ENCODE data around the gene ALDH18A1. TPM values are rescaled to one million over a fixed set of nuclear protein-coding genes. Genes with fewer than 3 reads are reported as not detected.

The ALDH18A1 gene
- total and polyA plus RNA-seq, 4 donors, result 10.0 to 35.0 (median 25.2) TPM

GRCh38 chr10:95693668-95694534, 37.4 kb upstream of the ALDH18A1 start, which contains the start of gene TCTN3:
Gene TCTN3 (minus strand): TSS chr10:95693927. CDS start chr10:95693899, 28 bp downstream.
- peak; percentile 95 for DNase-seq (ENCODE audit: low spot score)
- under 1% methylated on average over 53 of the region's 53 CpGs for WGBS
- Histone ChIP-seq H3K36me3 (ENCODE audit: control insufficient read depth in 4 of 4, insufficient read depth in 3 of 4, low read depth in 1 of 4, low read length in 3 of 4) (peaks cover 0 to 9% (median 4%) of the 10 kb centered on the region in 4 donors), H3K9ac (ENCODE audit: low read depth in 1 of 2, low read length in 2 of 2) (peak within 1 kb of the TSS; percentile 84 to 87), H3K27ac (ENCODE audit: low read depth in 1 of 2, low read length in 2 of 2) (peak within 1 kb of the TSS; percentile 44 to 58), H3K27me3 (ENCODE audit: control insufficient read depth in 4 of 4, insufficient read depth in 4 of 4, low read length in 3 of 4) (no peaks in the 10 kb centered on the region), H3K4me1 (ENCODE audit: control insufficient read depth in 4 of 4, insufficient read depth in 4 of 4, low read length in 3 of 4) (peaks cover 3 to 15% (median 8%) of the 10 kb centered on the region in 4 donors), H3K9me3 (ENCODE audit: control insufficient read depth in 4 of 4, low read length in 3 of 4) (no peaks in the 10 kb centered on the region), H3K4me3 (ENCODE audit: low read depth in 1 of 3, low read length in 3 of 3) (peak within 1 kb of the TSS; percentile 68 to 87 (median 82))
- TF ChIP-seq NR2F2 (IDR thresholded peaks at IDR 0.05) (no peak), FOXA2 (IDR thresholded peaks at IDR 0.05) (no peak), JUND (IDR thresholded peaks at IDR 0.05) (peak in 1 of 2 donors; percentile 39), RXRA (IDR thresholded peaks at IDR 0.05) (peak; percentile 44 to 46), SP1 (IDR thresholded peaks at IDR 0.05) (peak; percentile 98), RAD21 (IDR thresholded peaks at IDR 0.05) (peak; percentile 97 to 99), YY1 (IDR thresholded peaks at IDR 0.05) (peak; percentile 64), TAF1 (conservative IDR thresholded peaks at IDR 0.05) (no peak), HNF4G (IDR thresholded peaks at IDR 0.05) (no peak), GABPA (IDR thresholded peaks at IDR 0.05 in 1 of 2, conservative IDR thresholded peaks at IDR 0.05 in 1 of 2) (peak; percentile 24 to 66), HNF4A (conservative IDR thresholded peaks at IDR 0.05) (peak in 1 of 2 donors; percentile 29), FOXA1 (IDR thresholded peaks at IDR 0.05) (no peak), REST (IDR thresholded peaks at IDR 0.05) (no peak), EGR1 (IDR thresholded peaks at IDR 0.05; ENCODE audit: low read depth in 2 of 2) (peak; percentile 90 to 95)
- TF ChIP-seq, protein P1, sequence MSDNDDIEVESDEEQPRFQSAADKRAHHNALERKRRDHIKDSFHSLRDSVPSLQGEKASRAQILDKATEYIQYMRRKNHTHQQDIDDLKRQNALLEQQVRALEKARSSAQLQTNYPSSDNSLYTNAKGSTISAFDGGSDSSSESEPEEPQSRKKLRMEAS (IDR thresholded peaks at IDR 0.05), result peak; percentile 89
- TF ChIP-seq, protein P2, sequence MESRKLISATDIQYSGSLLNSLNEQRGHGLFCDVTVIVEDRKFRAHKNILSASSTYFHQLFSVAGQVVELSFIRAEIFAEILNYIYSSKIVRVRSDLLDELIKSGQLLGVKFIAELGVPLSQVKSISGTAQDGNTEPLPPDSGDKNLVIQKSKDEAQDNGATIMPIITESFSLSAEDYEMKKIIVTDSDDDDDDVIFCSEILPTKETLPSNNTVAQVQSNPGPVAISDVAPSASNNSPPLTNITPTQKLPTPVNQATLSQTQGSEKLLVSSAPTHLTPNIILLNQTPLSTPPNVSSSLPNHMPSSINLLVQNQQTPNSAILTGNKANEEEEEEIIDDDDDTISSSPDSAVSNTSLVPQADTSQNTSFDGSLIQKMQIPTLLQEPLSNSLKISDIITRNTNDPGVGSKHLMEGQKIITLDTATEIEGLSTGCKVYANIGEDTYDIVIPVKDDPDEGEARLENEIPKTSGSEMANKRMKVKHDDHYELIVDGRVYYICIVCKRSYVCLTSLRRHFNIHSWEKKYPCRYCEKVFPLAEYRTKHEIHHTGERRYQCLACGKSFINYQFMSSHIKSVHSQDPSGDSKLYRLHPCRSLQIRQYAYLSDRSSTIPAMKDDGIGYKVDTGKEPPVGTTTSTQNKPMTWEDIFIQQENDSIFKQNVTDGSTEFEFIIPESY (IDR thresholded peaks at IDR 0.05), result no peak
- TF ChIP-seq, protein P3, sequence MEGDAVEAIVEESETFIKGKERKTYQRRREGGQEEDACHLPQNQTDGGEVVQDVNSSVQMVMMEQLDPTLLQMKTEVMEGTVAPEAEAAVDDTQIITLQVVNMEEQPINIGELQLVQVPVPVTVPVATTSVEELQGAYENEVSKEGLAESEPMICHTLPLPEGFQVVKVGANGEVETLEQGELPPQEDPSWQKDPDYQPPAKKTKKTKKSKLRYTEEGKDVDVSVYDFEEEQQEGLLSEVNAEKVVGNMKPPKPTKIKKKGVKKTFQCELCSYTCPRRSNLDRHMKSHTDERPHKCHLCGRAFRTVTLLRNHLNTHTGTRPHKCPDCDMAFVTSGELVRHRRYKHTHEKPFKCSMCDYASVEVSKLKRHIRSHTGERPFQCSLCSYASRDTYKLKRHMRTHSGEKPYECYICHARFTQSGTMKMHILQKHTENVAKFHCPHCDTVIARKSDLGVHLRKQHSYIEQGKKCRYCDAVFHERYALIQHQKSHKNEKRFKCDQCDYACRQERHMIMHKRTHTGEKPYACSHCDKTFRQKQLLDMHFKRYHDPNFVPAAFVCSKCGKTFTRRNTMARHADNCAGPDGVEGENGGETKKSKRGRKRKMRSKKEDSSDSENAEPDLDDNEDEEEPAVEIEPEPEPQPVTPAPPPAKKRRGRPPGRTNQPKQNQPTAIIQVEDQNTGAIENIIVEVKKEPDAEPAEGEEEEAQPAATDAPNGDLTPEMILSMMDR (IDR thresholded peaks at IDR 0.05; ENCODE audit: low read depth, low read length, missing input control), result peak; percentile 100
- TF ChIP-seq, protein P4, sequence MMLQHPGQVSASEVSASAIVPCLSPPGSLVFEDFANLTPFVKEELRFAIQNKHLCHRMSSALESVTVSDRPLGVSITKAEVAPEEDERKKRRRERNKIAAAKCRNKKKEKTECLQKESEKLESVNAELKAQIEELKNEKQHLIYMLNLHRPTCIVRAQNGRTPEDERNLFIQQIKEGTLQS (IDR thresholded peaks at IDR 0.05), result peak; percentile 53

Measured in liver (tissue), 9 donors.